H1 (cell line): Measurements from ENCODE around the gene ABCD2.

Experiments
- ASH2L ChIP-seq: fragments of 200-600, 300-600 bp; sonication (generic); IDR thresholded peaks from one replicate; pipeline ENCODE4 v1.7.1; 2017; ENCODE audit warnings: low read length
- ATF2 ChIP-seq: IDR thresholded peaks from 2 replicates; pipeline ENCODE4 v1.6.1; 2012; ENCODE audit warnings: low read length, inconsistent platforms
- BCL11A ChIP-seq, 2 experiments: IDR thresholded peaks; one replicate each; pipeline ENCODE4 v1.6.1; 2011; ENCODE audit warnings: low read depth in 2 of 2, low read length in 2 of 2, mild to moderate bottlenecking in 2 of 2
- CBX5 ChIP-seq: fragments of 300-800, 300-1000 bp; sonication (generic); IDR thresholded peaks from 2 replicates; pipeline ENCODE4 v1.7.1; 2016; ENCODE audit warnings: antibody characterized with exemption, low read length, low read depth
- CTCF ChIP-seq, 3 experiments: IDR thresholded peaks; 1 replicate in 2 of 3; 2 replicates in 1 of 3; pipeline versions ENCODE4 v1.5.1 to v1.6.1; 2011; ENCODE audit warnings: low read length in 3 of 3, mild to moderate bottlenecking in 3 of 3, inconsistent platforms in 2 of 3, low read depth in 1 of 3, moderate library complexity in 1 of 3; ENCODE audit not compliant: insufficient read depth in 1 of 3; ENCODE audit errors: control extremely low read depth in 1 of 3
- EGR1 ChIP-seq: IDR thresholded peaks from 2 replicates; pipeline ENCODE4 v1.6.1; 2011; ENCODE audit warnings: low read depth, low read length, borderline replicate concordance
- GABPA ChIP-seq: IDR thresholded peaks from 2 replicates; pipeline ENCODE4 v1.6.1; 2011; ENCODE audit warnings: mild to moderate bottlenecking, low read length, moderate library complexity, borderline replicate concordance; ENCODE audit not compliant: insufficient read depth
- MAFK ChIP-seq: IDR thresholded peaks from 2 replicates; pipeline ENCODE4 v1.6.1; 2012; ENCODE audit warnings: low read depth, mild to moderate bottlenecking, improper control_type of control experiment, low read length
- PHF8 ChIP-seq: fragments of 200-600 bp; sonication (generic); conservative IDR thresholded peaks from 2 replicates; pipeline ENCODE4 v1.7.1; 2012; ENCODE audit warnings: low read depth, mild to moderate bottlenecking, inconsistent platforms, low read length, moderate library complexity
- POLR2A ChIP-seq, 2 experiments: IDR thresholded peaks; 1 replicate in 1 of 2; 2 replicates in 1 of 2; pipeline ENCODE4 v1.6.1; 2011; ENCODE audit warnings: low read depth in 2 of 2, low read length in 2 of 2, mild to moderate bottlenecking in 2 of 2; ENCODE audit errors: control extremely low read depth in 1 of 2
- RNF2 ChIP-seq: fragments of 200-900, 300-1000 bp; sonication (generic); IDR thresholded peaks from 2 replicates; pipeline ENCODE4 v1.7.1; 2016; ENCODE audit warnings: borderline replicate concordance, low read depth, mild to moderate bottlenecking, antibody characterized with exemption, low read length; ENCODE audit not compliant: poor library complexity, severe bottlenecking; ENCODE audit errors: missing control alignments

GRCh38 chr12:39613525-39613924 is 6.1 kb downstream of the ABCD2 start:
- TF ChIP-seq CTCF (IDR thresholded peaks at IDR 0.05; ENCODE audit: control extremely low read depth in 1 of 3, insufficient read depth in 1 of 3, low read depth in 1 of 3, low read length in 3 of 3) (no peak), EGR1 (no peak), GABPA (no peak), PHF8 (no peak), BCL11A (IDR thresholded peaks at IDR 0.05; ENCODE audit: low read depth in 2 of 2, low read length in 2 of 2) (no peak), RNF2 (no peak), ASH2L (no peak), POLR2A (IDR thresholded peaks at IDR 0.05; ENCODE audit: control extremely low read depth in 1 of 2, low read depth in 2 of 2, low read length in 2 of 2) (no peak), MAFK (no peak), CBX5 (no peak), ATF2 (no peak)
